Fibroblast of skin of abdomen (primary cell): Measurements from ENCODE around the gene DACT1.

ENCODE experiments used
- DNase-seq: peaks from one replicate; pipeline ENCODE4 v3.0.0-alpha.2; 2013

Gene DACT1

GRCh38 chr14:58635091-58635830 lies 2.5 kb upstream of the DACT1 start:
- DNase-seq, result no peak

- DNase-seq, result no peak
Observed at GRCh38 chr14:58636129-58636528, 1.6 kb upstream of the DACT1 start.

GRCh38 chr14:58637040-58637390 lies 747 bp upstream of the DACT1 start:
- DNase-seq, result peak; percentile 96

- DNase-seq, result peak; percentile 44
Observed at GRCh38 chr14:58638231-58639197, 752 bp downstream of the DACT1 start.

GRCh38 chr14:58639198-58639565 lies 1.4 kb downstream of the DACT1 start:
- no peak for DNase-seq

- peak; percentile 94 for DNase-seq
Observed at GRCh38 chr14:58639842-58640484, 2.2 kb downstream of the DACT1 start.

GRCh38 chr14:58640959-58641358 lies 3.2 kb downstream of the DACT1 start:
- DNase-seq, result no peak

- DNase-seq, result no peak
Observed at GRCh38 chr14:58641509-58641908, 3.7 kb downstream of the DACT1 start.

GRCh38 chr14:58643366-58643765 lies 5.6 kb downstream of the DACT1 start:
- DNase-seq, result no peak

GRCh38 chr14:58645641-58646040 lies 7.9 kb downstream of the DACT1 start:
- DNase-seq, result no peak

GRCh38 chr14:58646479-58646878 lies 8.7 kb downstream of the DACT1 start:
- DNase-seq, result no peak

- no peak for DNase-seq
Observed at GRCh38 chr14:58647777-58648176, 10.0 kb downstream of the DACT1 start.

- DNase-seq, result no peak
Observed at GRCh38 chr14:58650857-58651256, 13.1 kb downstream of the DACT1 start.

GRCh38 chr14:58656671-58657411 lies 19.1 kb downstream of the DACT1 start:
- no peak for DNase-seq

- no peak for DNase-seq
Observed at GRCh38 chr14:58659061-58659460, 21.3 kb downstream of the DACT1 start.

GRCh38 chr14:58659846-58660245 lies 22.1 kb downstream of the DACT1 start:
- no peak for DNase-seq

- no peak for DNase-seq
Observed at GRCh38 chr14:58660407-58660806, 22.6 kb downstream of the DACT1 start.

- no peak for DNase-seq
Observed at GRCh38 chr14:58662018-58662417, 24.3 kb downstream of the DACT1 start.

GRCh38 chr14:58662759-58663158 lies 25.0 kb downstream of the DACT1 start:
- no peak for DNase-seq

GRCh38 chr14:58663494-58664111 lies 25.8 kb downstream of the DACT1 start:
- DNase-seq, result peak; percentile 88

GRCh38 chr14:58665773-58666500 lies 28.2 kb downstream of the DACT1 start:
- no peak for DNase-seq
